ENCODE data around the gene EXOC6B.
A peak's percentile ranks its signal among the peaks of the same experiment; 100 is the strongest.

The EXOC6B gene

GRCh38 chr2:72271766-72272641 is 553.8 kb downstream of the EXOC6B start:
- Histone ChIP-seq H3K27ac (no peak overlapping the region), H3K4me3 (no peak overlapping the region)

GRCh38 chr2:72271276-72271614 is 554.6 kb downstream of the EXOC6B start:
- no peak overlapping the region for H3K27ac ChIP-seq
- H3K4me3 ChIP-seq, result no peak overlapping the region

GRCh38 chr2:72270556-72271275 is 555.1 kb downstream of the EXOC6B start:
- Histone ChIP-seq H3K27ac (no peak overlapping the region), H3K4me3 (no peak overlapping the region)

DNA sequence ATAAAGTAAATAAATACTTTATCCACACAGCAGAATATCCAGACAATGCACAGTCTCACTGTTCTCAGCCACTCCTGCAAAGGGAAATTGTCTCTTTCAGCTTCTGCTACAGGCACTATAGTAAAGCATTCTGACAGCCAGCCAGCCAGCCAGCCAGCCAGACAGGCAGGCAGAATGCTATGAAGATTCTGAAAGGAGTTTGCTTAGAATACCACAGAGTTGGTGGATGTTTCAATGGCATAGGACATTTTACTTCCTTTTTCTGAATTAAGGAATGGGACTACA is 562.1 kb downstream of the EXOC6B start:
- no peak overlapping the region for H3K4me3 ChIP-seq
- no peak overlapping the region for H3K27ac ChIP-seq

GRCh38 chr2:72263043-72263775 is 562.6 kb downstream of the EXOC6B start:
- Histone ChIP-seq H3K4me3 (no peak overlapping the region), H3K27ac (no peak overlapping the region)

- no peak overlapping the region for H3K4me3 ChIP-seq
- H3K27ac ChIP-seq, result no peak overlapping the region
Measured at GRCh38 chr2:72261076-72261475, 564.8 kb downstream of the EXOC6B start.

DNA sequence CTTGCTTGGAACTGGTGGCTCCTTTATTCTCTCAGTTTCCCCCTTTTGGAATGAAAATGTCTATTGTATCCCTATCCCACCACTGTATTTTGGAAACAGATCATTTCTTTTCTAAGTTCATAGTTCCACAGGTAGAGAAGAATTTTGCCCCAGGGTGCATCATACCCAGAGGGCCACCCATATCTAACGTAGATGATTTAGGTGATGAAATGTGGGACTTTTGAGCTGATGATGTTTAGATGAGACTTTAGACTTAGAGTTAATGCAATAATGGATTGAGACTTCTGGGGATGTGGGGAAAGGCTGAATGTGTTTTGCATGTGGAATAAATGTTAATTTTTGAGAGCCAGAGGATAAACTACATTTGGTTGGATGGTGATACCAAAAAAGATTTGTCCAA is 570.3 kb downstream of the EXOC6B start:
- Histone ChIP-seq H3K27ac (no peak overlapping the region), H3K4me3 (no peak overlapping the region)

DNA sequence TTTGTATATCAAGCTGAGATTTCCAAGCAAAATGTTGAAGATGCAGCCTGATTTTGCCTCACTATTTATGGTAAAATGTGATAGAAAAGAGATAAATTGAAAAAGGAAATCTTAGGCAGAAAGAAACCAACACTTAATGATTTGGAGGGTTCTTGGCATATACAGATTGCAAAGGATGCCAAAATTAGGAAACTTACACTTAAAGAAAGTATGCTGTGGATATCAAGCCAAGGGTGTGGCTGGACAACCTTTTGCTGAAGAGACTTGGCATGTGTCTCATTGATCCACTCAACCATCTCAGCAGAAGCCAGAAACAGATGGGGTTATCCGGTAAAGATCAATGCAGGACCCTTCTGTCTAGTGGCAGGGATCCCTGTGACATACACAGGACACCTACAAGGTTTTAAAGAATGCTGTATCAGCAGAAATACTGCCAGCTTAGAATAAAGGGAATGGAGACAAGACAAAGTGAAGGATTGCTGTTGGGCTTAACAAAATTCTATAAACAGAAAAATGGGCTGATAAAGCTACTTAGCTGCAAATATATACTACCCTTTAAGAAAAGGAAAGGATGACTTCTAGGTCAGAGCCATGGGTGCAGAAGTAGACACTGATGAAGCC is 570.9 kb downstream of the EXOC6B start:
- H3K4me3 ChIP-seq, result no peak overlapping the region
- no peak overlapping the region for H3K27ac ChIP-seq

GRCh38 chr2:72238311-72238710 is 587.5 kb downstream of the EXOC6B start:
- H3K4me3 ChIP-seq, result no peak overlapping the region
- H3K27ac ChIP-seq, result no peak overlapping the region

DNA sequence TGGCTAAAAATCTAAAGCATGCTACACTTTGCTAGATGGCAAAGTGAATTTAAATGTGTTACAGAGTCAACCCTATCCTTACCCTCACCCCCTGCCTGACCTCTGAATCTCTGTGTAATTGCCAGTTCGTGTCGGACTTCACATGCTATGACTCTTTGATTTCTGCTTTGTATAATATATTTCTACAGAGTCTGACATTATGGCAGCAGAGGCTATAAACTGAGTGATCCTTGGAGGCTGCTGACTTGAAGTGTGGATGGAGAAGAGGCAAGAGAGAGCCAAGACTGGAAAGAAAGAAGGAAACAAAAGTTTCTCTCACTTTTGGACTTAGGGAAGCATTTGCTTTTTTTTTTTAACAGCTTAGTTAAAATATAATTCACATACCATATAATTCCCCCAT is 588.3 kb downstream of the EXOC6B start:
- Histone ChIP-seq H3K4me3 (no peak overlapping the region), H3K27ac (no peak overlapping the region)

DNA sequence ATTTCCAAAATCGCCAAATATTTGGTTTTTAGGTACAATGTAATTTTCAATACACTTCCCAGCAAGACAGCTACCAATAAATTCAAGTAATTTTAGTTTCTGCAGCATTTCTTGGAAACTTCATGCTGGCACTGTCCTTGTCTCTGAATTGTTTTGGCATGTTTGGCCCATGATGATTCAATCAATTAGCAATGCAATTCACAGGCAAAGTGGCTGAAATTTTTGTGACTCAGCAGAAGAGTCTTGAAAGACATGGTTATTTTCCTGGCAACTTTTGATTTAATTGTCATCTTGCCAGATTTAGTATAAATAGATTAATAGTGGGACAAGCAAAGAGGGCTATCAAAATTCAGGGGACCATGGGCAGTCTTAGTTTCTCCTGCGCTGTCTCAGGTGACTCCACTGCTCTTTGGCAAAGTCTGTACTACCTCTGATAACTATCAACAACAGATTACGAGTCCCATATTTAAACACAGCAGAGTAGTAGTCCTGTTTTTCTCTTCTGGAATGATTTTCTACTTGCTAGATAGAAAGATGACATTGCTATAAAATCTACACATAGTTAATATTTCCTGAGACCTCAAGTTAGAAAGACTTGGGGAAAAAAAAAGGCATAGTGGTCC is 589.3 kb downstream of the EXOC6B start:
- Histone ChIP-seq H3K4me3 (no peak overlapping the region), H3K27ac (no peak overlapping the region)

- Histone ChIP-seq H3K4me3 (no peak overlapping the region), H3K27ac (no peak overlapping the region)
Measured at GRCh38 chr2:72235497-72236415, 590.1 kb downstream of the EXOC6B start.

DNA sequence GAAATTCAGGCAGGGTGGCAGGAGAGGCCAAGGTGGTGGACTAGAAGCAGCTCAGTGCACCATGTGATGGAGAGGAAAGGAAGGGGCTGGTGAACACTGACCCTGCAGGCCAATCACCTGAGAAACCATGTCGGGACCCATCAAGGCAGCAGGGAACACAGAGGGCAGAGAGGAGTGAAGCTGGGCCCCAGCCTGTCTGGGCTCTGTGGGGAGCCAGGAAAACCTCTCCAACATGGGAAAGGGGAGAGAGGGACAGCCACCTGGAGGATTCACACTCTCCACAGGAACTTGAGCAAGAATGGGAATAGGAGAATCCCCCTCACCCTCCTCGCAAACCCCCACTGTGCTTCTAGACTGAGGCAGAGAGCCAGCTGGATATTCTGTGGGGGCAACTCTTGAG is 592.6 kb downstream of the EXOC6B start:
- Histone ChIP-seq H3K4me3 (no peak overlapping the region), H3K27ac (no peak overlapping the region)

DNA sequence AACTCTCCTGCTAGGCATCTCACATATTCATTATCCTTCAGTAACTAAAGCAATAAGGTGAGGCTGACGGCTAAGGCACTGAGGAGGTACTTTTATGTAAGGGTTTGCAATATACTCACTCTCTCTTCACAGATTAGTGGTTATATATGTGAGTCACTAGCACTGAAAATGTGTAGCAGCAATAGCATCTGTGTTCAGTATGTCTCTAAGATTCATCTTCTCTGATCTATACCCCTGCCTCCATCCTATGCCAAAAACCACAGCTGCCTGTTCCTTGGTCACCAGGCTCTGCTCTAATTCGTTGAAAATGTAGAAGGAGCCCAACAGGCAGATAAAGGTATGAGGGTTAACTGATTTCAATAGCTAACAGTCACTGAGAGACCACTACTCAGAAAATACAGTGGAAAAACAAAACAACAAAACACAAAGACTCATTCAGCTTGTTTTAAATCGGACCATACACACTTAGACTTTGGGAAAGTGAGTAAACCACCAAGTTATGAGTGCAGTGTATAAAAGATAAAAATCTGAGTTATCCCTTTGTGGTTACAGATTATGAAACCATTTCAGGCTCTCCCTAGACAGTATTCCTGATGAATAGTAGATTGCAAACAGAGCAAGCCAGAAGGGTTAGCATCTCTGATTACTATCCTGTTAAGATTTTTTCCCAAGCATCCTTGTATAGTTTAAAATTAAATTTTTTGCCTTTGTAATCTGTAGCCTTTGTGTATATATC is 602.8 kb downstream of the EXOC6B start:
- Histone ChIP-seq H3K4me3 (no peak overlapping the region), H3K27ac (no peak overlapping the region)

- Histone ChIP-seq H3K4me3 (no peak overlapping the region), H3K27ac (no peak overlapping the region)
Measured at GRCh38 chr2:72220170-72220569, 605.7 kb downstream of the EXOC6B start.

DNA sequence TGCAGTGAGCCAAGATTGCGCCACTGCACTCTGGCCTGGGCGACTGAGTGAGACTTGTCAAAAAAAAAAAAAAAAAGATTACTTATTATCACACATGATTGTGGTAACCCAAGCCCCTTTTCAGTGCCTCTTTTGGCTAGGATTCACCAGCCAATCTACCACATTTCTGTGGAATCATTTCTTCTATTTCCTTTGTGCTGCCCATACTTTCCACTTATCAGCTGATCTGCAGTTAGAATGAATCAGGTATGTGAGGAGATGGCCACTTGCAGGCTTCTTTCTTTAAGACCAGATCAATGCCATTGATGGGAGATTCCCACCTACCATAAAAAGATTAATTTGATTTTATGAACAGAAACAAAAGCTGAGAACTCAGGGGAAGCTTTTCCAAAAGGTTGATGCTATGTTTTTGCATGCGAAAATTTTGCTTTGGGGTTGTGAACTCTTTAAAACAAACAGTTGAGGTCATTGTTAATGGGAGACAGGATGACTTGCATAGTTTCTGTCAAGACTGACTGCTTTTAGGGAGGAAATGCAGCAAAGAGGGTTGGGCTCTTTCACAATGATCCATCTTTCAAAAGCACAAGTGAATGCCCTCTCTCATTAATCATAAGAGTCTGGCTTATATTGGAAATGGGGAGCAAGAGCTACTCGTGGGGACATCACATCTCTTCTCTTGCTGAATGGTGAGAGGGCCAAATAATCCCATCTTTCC is 611.2 kb downstream of the EXOC6B start:
- Histone ChIP-seq H3K4me3 (no peak overlapping the region), H3K27ac (no peak overlapping the region)

- H3K27ac ChIP-seq, result peak overlapping the region in 1 of 21 experiments; percentile 5
Measured at GRCh38 chr2:72212486-72212855, 613.4 kb downstream of the EXOC6B start.

More at GRCh38 chr2:72212486-72212855, 613.4 kb downstream of the EXOC6B start:
- no peak overlapping the region for H3K4me3 ChIP-seq
